OCI-LY1 (cell line): ENCODE measurements around the gene NANP.

ENCODE experiments used
- H2AFZ ChIP-seq: fragments of 200-600 bp; sonication (generic), shearing (Covaris generic); 2 replicates; pipeline ENCODE4 v1.6.0; 2014; ENCODE audit warnings: antibody characterized with exemption, mild to moderate bottlenecking, low read length
- H3F3A ChIP-seq: fragments of 200-600 bp; sonication (generic), shearing (Covaris generic); 2 replicates; pipeline ENCODE4 v1.6.0; 2014; ENCODE audit warnings: mild to moderate bottlenecking, antibody characterized with exemption, low read length, moderate library complexity; ENCODE audit not compliant: insufficient read depth
- H3K27ac ChIP-seq: fragments of 200-600 bp; sonication (generic); 2 replicates; pipeline ENCODE4 v1.5.1; 2014; ENCODE audit warnings: low read length, mixed run types, mild to moderate bottlenecking, low read depth; ENCODE audit not compliant: poor library complexity, severe bottlenecking
- H3K27me3 ChIP-seq: fragments of 200-600 bp; sonication (generic); 2 replicates; pipeline ENCODE4 v1.6.0; 2014; ENCODE audit warnings: antibody characterized with exemption, mild to moderate bottlenecking, low read length, moderate library complexity; ENCODE audit not compliant: insufficient read depth
- H3K36me3 ChIP-seq: fragments of 200-600 bp; sonication (generic); 2 replicates; pipeline ENCODE4 v1.6.1; 2014; ENCODE audit warnings: mild to moderate bottlenecking, antibody characterized with exemption, low read length, moderate library complexity, mixed read lengths; ENCODE audit not compliant: insufficient read depth
- H3K4me1 ChIP-seq: fragments of 200-600 bp; sonication (generic); 2 replicates; pipeline ENCODE4 v1.5.1; 2014; ENCODE audit warnings: mild to moderate bottlenecking, low read length, moderate library complexity; ENCODE audit not compliant: insufficient read depth, severe bottlenecking
- H3K4me2 ChIP-seq: fragments of 200-600 bp; sonication (generic), shearing (Covaris generic); 2 replicates; pipeline ENCODE4 v1.6.1; 2014; ENCODE audit warnings: low read length
- H3K4me3 ChIP-seq: fragments of 200-600 bp; sonication (generic); 2 replicates; pipeline ENCODE4 v1.5.1; 2014; ENCODE audit warnings: low read length, low read depth, mild to moderate bottlenecking, mixed read lengths; ENCODE audit not compliant: poor library complexity, severe bottlenecking
- H3K79me2 ChIP-seq: fragments of 200-600 bp; shearing (Covaris generic); 2 replicates; pipeline ENCODE4 v1.6.1; 2016; ENCODE audit warnings: mixed run types, low read length, mixed read lengths; ENCODE audit not compliant: insufficient read depth
- H3K9ac ChIP-seq: fragments of 200-600 bp; sonication (generic), shearing (Covaris generic); 2 replicates; pipeline ENCODE4 v1.6.1; 2014; ENCODE audit warnings: mild to moderate bottlenecking, low read length, mixed read lengths
- H3K9me2 ChIP-seq: fragments of 200-600 bp; sonication (generic), shearing (Covaris generic); 2 replicates; pipeline ENCODE4 v1.6.1; 2014; ENCODE audit warnings: low read depth, mild to moderate bottlenecking, low read length, mixed read lengths
- H3K9me3 ChIP-seq: fragments of 200-600 bp; shearing (Covaris generic); 2 replicates; pipeline ENCODE4 v1.6.1; 2014; ENCODE audit warnings: low read length, mixed read lengths
- H4K20me1 ChIP-seq: fragments of 200-600 bp; sonication (generic), shearing (Covaris generic); 2 replicates; pipeline ENCODE4 v1.6.0; 2016; ENCODE audit warnings: mild to moderate bottlenecking, low read length; ENCODE audit not compliant: insufficient read depth
- CTCF ChIP-seq: fragments of 200-600 bp; sonication (generic), shearing (Covaris generic); IDR thresholded peaks from 2 replicates; pipeline ENCODE4 v1.5.1; 2017; ENCODE audit warnings: mild to moderate bottlenecking, antibody characterized with exemption, low read length, moderate library complexity, mixed read lengths
- EZH2 ChIP-seq: fragments of 200-600 bp; sonication (generic), shearing (Covaris generic); IDR thresholded peaks from 2 replicates; pipeline ENCODE4 v1.8.0; 2017; ENCODE audit warnings: borderline replicate concordance, mixed run types, mild to moderate bottlenecking, antibody characterized with exemption, low read length, moderate library complexity, mixed read lengths

Gene NANP

GRCh38 chr20:25623736-25624499 lies at the start of gene NANP:
Gene NANP (minus strand): TSS chr20:25624014. CDS start chr20:25623948, 66 bp downstream.
- H3K27me3 ChIP-seq: no peaks in the 10 kb centered on the region
- H3K79me2 ChIP-seq: peaks cover 23% of the 10 kb centered on the region
- H2AFZ ChIP-seq: 0 out of 2 replicates have a peak within 1 kb of the TSS, but pooled peaks have one; percentile 11
- H3K4me1 ChIP-seq: peaks cover 45% of the 10 kb centered on the region
- no peaks in the 10 kb centered on the region for H4K20me1 ChIP-seq
- H3K4me3 ChIP-seq: peak within 1 kb of the TSS; percentile 84
- peak within 1 kb of the TSS; percentile 96 for H3K4me2 ChIP-seq
- no peaks in the 10 kb centered on the region; the same call in 1 of the 2 replicates for H3K9me3 ChIP-seq
- H3K27ac ChIP-seq: peak within 1 kb of the TSS; percentile 75
- no peaks in the 10 kb centered on the region for H3F3A ChIP-seq
- TF ChIP-seq EZH2 (no peak), CTCF (no peak)
- peaks cover 16% of the 10 kb centered on the region for H3K36me3 ChIP-seq
- peak within 1 kb of the TSS; percentile 86 for H3K9ac ChIP-seq
- no peaks in the 10 kb centered on the region for H3K9me2 ChIP-seq

GRCh38 chr20:25672659-25673235 lies 48.9 kb upstream of the NANP start:
- no peaks in the 10 kb centered on the region for H3K9me2 ChIP-seq
- TF ChIP-seq EZH2: no peak
- no peak for TF ChIP-seq CTCF
- H4K20me1 ChIP-seq: no peaks in the 10 kb centered on the region
- H3K4me2 ChIP-seq: no peak overlapping the region
- H3K4me3 ChIP-seq: no peak overlapping the region
- H3K79me2 ChIP-seq: no peaks in the 10 kb centered on the region
- H3K27me3 ChIP-seq: no peaks in the 10 kb centered on the region
- H3K27ac ChIP-seq: no peak overlapping the region
- no peak overlapping the region for H3K9ac ChIP-seq
- no peaks in the 10 kb centered on the region for H3K4me1 ChIP-seq
- H2AFZ ChIP-seq: no peak overlapping the region
- H3K36me3 ChIP-seq: peaks cover 58% of the 10 kb centered on the region
- no peaks in the 10 kb centered on the region for H3K9me3 ChIP-seq
- H3F3A ChIP-seq: no peaks in the 10 kb centered on the region

GRCh38 chr20:25669826-25670422 lies 46.1 kb upstream of the NANP start:
- no peaks in the 10 kb centered on the region for H4K20me1 ChIP-seq
- H3K4me1 ChIP-seq: no peaks in the 10 kb centered on the region
- H2AFZ ChIP-seq: no peak overlapping the region
- H3K4me3 ChIP-seq: no peak overlapping the region
- H3K4me2 ChIP-seq: no peak overlapping the region
- no peak overlapping the region for H3K9ac ChIP-seq
- H3K79me2 ChIP-seq: no peaks in the 10 kb centered on the region
- TF ChIP-seq EZH2 (no peak), CTCF (no peak)
- H3F3A ChIP-seq: no peaks in the 10 kb centered on the region
- H3K9me2 ChIP-seq: no peaks in the 10 kb centered on the region
- peaks cover 30% of the 10 kb centered on the region for H3K36me3 ChIP-seq
- no peaks in the 10 kb centered on the region for H3K9me3 ChIP-seq
- no peak overlapping the region for H3K27ac ChIP-seq
- H3K27me3 ChIP-seq: no peaks in the 10 kb centered on the region
